Prostate gland (tissue), 2 donors: ENCODE data around the gene NEK7. TPM values are rescaled to one million over a fixed set of nuclear protein-coding genes. Genes with fewer than 3 reads are reported as not detected.

Experiments used
- DNase-seq: peaks from one replicate; pipeline ENCODE4 v3.0.0-alpha.2; 2019; ENCODE audit warnings: low spot score
- H3K27ac ChIP-seq, 2 donors: fragments of 200-600 bp; sonication (generic); 2 replicates each; pipeline ENCODE4 v1.5.1; 2017 to 2019
- H3K27me3 ChIP-seq: fragments of 200-600 bp; sonication (generic); replicated peaks from 2 replicates; pipeline ENCODE4 v1.5.1; 2019; ENCODE audit not compliant: insufficient read depth
- H3K36me3 ChIP-seq, 2 donors: fragments of 200-600 bp; sonication (generic); 1 replicate in 1 of 2; 2 replicates in 1 of 2; pipeline versions ENCODE4 v1.5.1 to v1.8.1; 2017 to 2019
- H3K4me1 ChIP-seq: fragments of 200-600 bp; sonication (generic); replicated peaks from 2 replicates; pipeline ENCODE4 v1.5.1; 2019
- H3K4me3 ChIP-seq, 2 donors: fragments of 200-600 bp; sonication (generic); 2 replicates each; pipeline ENCODE4 v1.5.1; 2017 to 2019
- H3K9me3 ChIP-seq: fragments of 200-600 bp; sonication (generic); 2 replicates; pipeline ENCODE4 v1.5.1; 2017
- CTCF ChIP-seq, 4 experiments: fragments of 200-600 bp in 2 of 4; fragments of 450-650 bp in 2 of 4; sonication (generic) in 2 of 4; IDR thresholded peaks; 1 replicate in 3 of 4; 2 replicates in 1 of 4; pipeline ENCODE4 v1.5.1; 2016 to 2019; ENCODE audit warnings: antibody characterized with exemption in 4 of 4, mild to moderate bottlenecking in 2 of 4, moderate library complexity in 2 of 4
- POLR2A ChIP-seq: fragments of 450-650 bp; IDR thresholded peaks from one replicate; pipeline ENCODE4 v1.6.1; 2016; ENCODE audit warnings: antibody characterized with exemption, mild to moderate bottlenecking
- POLR2AphosphoS5 ChIP-seq: sonication (generic); formaldehyde crosslinking; IDR thresholded peaks from one replicate; pipeline ENCODE4 v1.6.1; 2017; ENCODE audit warnings: antibody characterized with exemption
- WGBS: methylation state at CpG from one replicate; pipeline ENCODE4 v1.1.5; 2018; 5-methylcytosine and 5-hydroxymethylcytosine counted together
- intact Hi-C: fragments of 100-400 bp; cut with DNase I; formaldehyde crosslinking; loops from one replicate; pipeline ENCODE4 v1.14.2; 2022
- total RNA-seq, 2 donors: library from RNA; depleted of rRNA; stranded (reverse); fragments of >200 nt; gene quantifications; one replicate each; pipeline ENCODE4 v1.1.0, GENCODE V29; 2016

The NEK7 gene
- total RNA-seq, 2 donors from 2014 or later = 53.3 to 70.9 TPM

- intact Hi-C loops = no loop called here
- TF ChIP-seq POLR2AphosphoS5 (no peak), CTCF (IDR thresholded peaks at IDR 0.05) (no peak), POLR2A (no peak)
- H3K27me3 ChIP-seq = no peaks in the 10 kb centered on the region
- DNase-seq = no peak
- no peaks in the 10 kb centered on the region for H3K36me3 ChIP-seq
- no peak overlapping the region for H3K4me3 ChIP-seq
- H3K4me1 ChIP-seq = no peaks in the 10 kb centered on the region
- WGBS = 83% methylated on average over 4 of the region's 4 CpGs
- no peak overlapping the region for H3K27ac ChIP-seq
- no peaks in the 10 kb centered on the region for H3K9me3 ChIP-seq
Observed at GRCh38 chr1:198295971-198296370, 139.2 kb downstream of the NEK7 start.

GRCh38 chr1:198297281-198297680 lies 140.5 kb downstream of the NEK7 start:
- 96% methylated on average over 2 of the region's 2 CpGs for WGBS
- Histone ChIP-seq H3K36me3 (no peaks in the 10 kb centered on the region), H3K4me3 (no peak overlapping the region), H3K9me3 (no peaks in the 10 kb centered on the region), H3K27ac (no peak overlapping the region), H3K27me3 (no peaks in the 10 kb centered on the region), H3K4me1 (no peaks in the 10 kb centered on the region)
- intact Hi-C loops = no loop called here
- no peak for DNase-seq
- TF ChIP-seq CTCF (IDR thresholded peaks at IDR 0.05) (no peak), POLR2AphosphoS5 (no peak), POLR2A (no peak)

DNA sequence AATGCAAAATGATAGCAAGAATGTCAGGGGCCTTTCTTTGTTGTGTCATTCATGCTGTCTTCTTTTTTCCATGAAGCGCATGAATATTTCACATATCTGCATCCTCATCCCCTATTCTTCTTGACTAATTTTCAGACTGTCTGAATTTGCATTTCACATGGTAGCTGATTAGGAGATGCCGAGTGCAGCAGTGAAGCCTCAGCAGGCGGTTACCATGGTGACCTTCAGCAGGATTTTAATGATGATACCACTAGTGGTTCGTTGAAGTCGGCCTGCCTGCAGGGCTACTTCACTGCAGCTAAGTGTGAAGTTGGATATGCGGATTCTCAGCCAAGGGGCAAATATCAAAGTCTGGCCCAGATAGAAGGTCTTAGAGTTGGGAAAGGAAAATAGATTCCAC lies 141.8 kb downstream of the NEK7 start:
- no peak overlapping the region for H3K27ac ChIP-seq
- no peak for DNase-seq
- no peaks in the 10 kb centered on the region for H3K4me1 ChIP-seq
- 73% methylated on average over 6 of the region's 6 CpGs for WGBS
- TF ChIP-seq CTCF (IDR thresholded peaks at IDR 0.05) (no peak), POLR2AphosphoS5 (no peak), POLR2A (no peak)
- intact Hi-C loops = no loop called here
- no peaks in the 10 kb centered on the region for H3K9me3 ChIP-seq
- no peaks in the 10 kb centered on the region for H3K27me3 ChIP-seq
- no peak overlapping the region for H3K4me3 ChIP-seq
- H3K36me3 ChIP-seq = no peaks in the 10 kb centered on the region

DNA sequence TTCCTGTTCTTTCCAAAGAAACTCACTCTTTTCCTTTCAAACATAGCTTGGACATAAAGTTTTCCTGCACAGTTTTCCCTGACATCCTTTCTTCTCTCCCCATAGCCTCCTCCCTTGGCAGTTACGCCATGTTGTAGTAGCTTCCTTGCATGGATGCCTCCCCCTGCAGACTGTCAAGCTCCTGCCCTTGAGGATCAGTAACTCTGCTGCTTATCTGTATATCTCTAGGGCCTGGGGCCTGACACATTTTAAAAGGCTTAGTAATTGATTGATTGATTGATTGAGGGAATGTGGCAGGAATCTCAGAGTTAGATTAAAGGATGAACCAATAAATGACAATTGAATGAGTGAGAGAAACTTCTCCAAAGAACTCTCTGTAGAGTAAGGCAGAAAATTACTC lies 143.7 kb downstream of the NEK7 start:
- intact Hi-C loops = no loop called here

More for the DNA sequence above, 143.7 kb downstream of the NEK7 start:
- Histone ChIP-seq H3K4me1 (no peaks in the 10 kb centered on the region), H3K36me3 (no peaks in the 10 kb centered on the region), H3K27ac (no peak overlapping the region), H3K27me3 (no peaks in the 10 kb centered on the region), H3K4me3 (no peak overlapping the region), H3K9me3 (no peaks in the 10 kb centered on the region)
- no peak for TF ChIP-seq POLR2A
- no peak for TF ChIP-seq CTCF (IDR thresholded peaks at IDR 0.05)
- TF ChIP-seq POLR2AphosphoS5 = no peak
- 96% methylated on average over 1 of the region's 1 CpG for WGBS
- no peak for DNase-seq
